Daoy (cell line): ENCODE results near the gene INCA1. TPM values are rescaled to one million over a fixed set of nuclear protein-coding genes. Genes with fewer than 3 reads are reported as not detected.

Source experiments
- DNase-seq: peaks from one replicate; pipeline ENCODE4 v3.0.0-alpha.2; 2015; ENCODE audit warnings: low read depth
- total RNA-seq: library from RNA; depleted of rRNA; stranded (reverse); fragments of >200 nt; shearing (Covaris generic); gene quantifications from 2 replicates; pipeline ENCODE4 v1.2.3, GENCODE V29; 2014

Gene INCA1
- total RNA-seq, 1 experiment from 2014 or later: 0.23 TPM

- DNase-seq: peak; percentile 96
Observed at GRCh38 chr17:4948931-4949320, 48.4 kb downstream of the INCA1 start.

GRCh38 chr17:4948166-4948930 lies 49.0 kb downstream of the INCA1 start, which contains the start of gene PFN1:
TSS of gene PFN1 (minus strand) at chr17:4948530. CDS start at chr17:4948394, 136 bp downstream.
- DNase-seq: peak; percentile 91

GRCh38 chr17:4947411-4948165 lies 49.7 kb downstream of the INCA1 start:
- DNase-seq: peak; percentile 72

GRCh38 chr17:4947010-4947410 lies 50.3 kb downstream of the INCA1 start:
- DNase-seq: no peak

- no peak for DNase-seq
Observed at GRCh38 chr17:4946312-4946976, 50.9 kb downstream of the INCA1 start.

- DNase-seq: no peak
Observed at GRCh38 chr17:4945944-4946280, 51.4 kb downstream of the INCA1 start.

GRCh38 chr17:4945176-4945943 lies 52.0 kb downstream of the INCA1 start:
- peak; percentile 95 for DNase-seq

GRCh38 chr17:4944554-4945175 lies 52.7 kb downstream of the INCA1 start:
- no peak for DNase-seq

- DNase-seq: no peak
Observed at GRCh38 chr17:4944163-4944553, 53.2 kb downstream of the INCA1 start.

GRCh38 chr17:4942760-4943508 lies 54.4 kb downstream of the INCA1 start:
- no peak for DNase-seq

- no peak for DNase-seq
Observed at GRCh38 chr17:4941319-4941610, 56.1 kb downstream of the INCA1 start.

- DNase-seq: no peak
Observed at GRCh38 chr17:4940555-4941318, 56.6 kb downstream of the INCA1 start.

- peak; percentile 99 for DNase-seq
Observed at GRCh38 chr17:4939796-4940554, 57.3 kb downstream of the INCA1 start, which contains the start of the genes RNF167 and SLC25A11. TSS of gene RNF167 (plus strand) at chr17:4940268. CDS start at chr17:4940910, 642 bp downstream. TSS of gene SLC25A11 (minus strand) at chr17:4940046. CDS start at chr17:4939910, 136 bp downstream.

- DNase-seq: no peak
Observed at GRCh38 chr17:4939546-4939795, 57.9 kb downstream of the INCA1 start.

GRCh38 chr17:4938688-4939545 lies 58.4 kb downstream of the INCA1 start:
- DNase-seq: no peak
